Common myeloid progenitor, CD34-positive (primary cell): ENCODE measurements around the gene FRYL.

Experiments
- CTCF ChIA-PET: fragments of 350-600 bp; sonication (Branson Sonifier 250); formaldehyde crosslinking; loops from one replicate; lab custom pipeline; 2021; ENCODE audit warnings: antibody characterized with exemption; lab: Charles Lee
- POLR2A ChIA-PET: fragments of 350-600 bp; sonication (Branson Sonifier 250); formaldehyde crosslinking; loops from one replicate; lab custom pipeline; 2021; ENCODE audit warnings: antibody characterized with exemption; lab: Charles Lee
- DNase-seq, 3 donors: peaks; one replicate each; pipeline versions ENCODE4 v3.0.0 to v3.0.0-alpha.2; 2013
- H3K27ac ChIP-seq, 2 experiments: 1 replicate in 1 of 2; 2 replicates in 1 of 2; pipeline ENCODE4 v1.7.0; 2013; ENCODE audit warnings: inconsistent platforms in 2 of 2, low read length in 2 of 2, mild to moderate bottlenecking in 2 of 2, low read depth in 1 of 2, moderate library complexity in 1 of 2; ENCODE audit not compliant: severe bottlenecking in 2 of 2, insufficient read depth in 1 of 2, poor library complexity in 1 of 2
- H3K27me3 ChIP-seq, 5 experiments: replicated peaks in 2 of 5; 1 replicate in 3 of 5; 2 replicates in 2 of 5; pipeline versions ENCODE4 v1.6.1 to v1.7.0; 2013; ENCODE audit warnings: low read length in 4 of 5, mild to moderate bottlenecking in 2 of 5, moderate library complexity in 2 of 5, inconsistent platforms in 1 of 5; ENCODE audit not compliant: insufficient read depth in 5 of 5, control insufficient read depth in 4 of 5
- H3K36me3 ChIP-seq, 4 experiments: 1 replicate in 2 of 4; 2 replicates in 2 of 4; pipeline versions ENCODE4 v1.6.1 to v1.7.0; 2013; ENCODE audit warnings: low read length in 3 of 4, control low read depth in 1 of 4, mild to moderate bottlenecking in 1 of 4; ENCODE audit not compliant: control insufficient read depth in 4 of 4, insufficient read depth in 4 of 4
- H3K4me1 ChIP-seq, 4 experiments: 1 replicate in 3 of 4; 2 replicates in 1 of 4; pipeline versions ENCODE4 v1.6.1 to v1.7.1; 2013; ENCODE audit warnings: low read length in 3 of 4, mild to moderate bottlenecking in 3 of 4, control low read depth in 1 of 4, inconsistent platforms in 1 of 4, moderate library complexity in 1 of 4; ENCODE audit not compliant: control insufficient read depth in 4 of 4, insufficient read depth in 4 of 4; ENCODE audit errors: control extremely low read depth in 1 of 4
- H3K4me3 ChIP-seq, 7 experiments: 1 replicate in 4 of 7; 2 replicates in 3 of 7; pipeline versions ENCODE4 v1.5.1 to v1.7.0; 2013; ENCODE audit warnings: mild to moderate bottlenecking in 7 of 7, low read length in 6 of 7, moderate library complexity in 6 of 7, inconsistent platforms in 2 of 7, low read depth in 2 of 7, control low read depth in 1 of 7; ENCODE audit not compliant: insufficient read depth in 4 of 7, control insufficient read depth in 1 of 7; ENCODE audit errors: extremely low read depth in 1 of 7
- H3K9me3 ChIP-seq, 5 experiments: 1 replicate in 4 of 5; 2 replicates in 1 of 5; pipeline versions ENCODE4 v1.6.1 to v1.7.1; 2013; ENCODE audit warnings: low read length in 4 of 5, mild to moderate bottlenecking in 2 of 5, inconsistent platforms in 1 of 5, low read depth in 1 of 5, moderate library complexity in 1 of 5; ENCODE audit not compliant: control insufficient read depth in 4 of 5, insufficient read depth in 2 of 5; ENCODE audit errors: control extremely low read depth in 1 of 5
- whole genome bisulfite sequencing: methylation state at CpG from one replicate; pipeline ENCODE4 v1.1.5; 2013; ENCODE audit not compliant: insufficient coverage; 5-methylcytosine and 5-hydroxymethylcytosine counted together

The FRYL gene

GRCh38 chr4:48484494-48485168 is 295.4 kb downstream of the FRYL start:
- peak in 2 of 3 donors; percentile 43 to 52 for DNase-seq
- ChIA-PET POLR2A (interaction anchor here (1.1 kb wide), 1 partner anchor 13 kb away, joined by 3 read pairs; no protein-coding TSS in a partner anchor), CTCF (interaction anchor here (1.4 to 1.6 kb wide), 2 partner anchors 18 to 346 kb away, joined by 3 to 4 read pairs; no protein-coding TSS in a partner anchor)
- WGBS = 12% methylated on average over 18 of the region's 22 CpGs
- Histone ChIP-seq H3K36me3 (no peaks in the 10 kb centered on the region), H3K4me3 (no peak overlapping the region), H3K27me3 (peaks cover 37 to 91% (median 40%) of the 10 kb centered on the region in 5 experiments), H3K9me3 (peaks cover 0 to 8% (median 0%) of the 10 kb centered on the region in 5 experiments), H3K4me1 (peaks cover 0 to 24% (median 11%) of the 10 kb centered on the region in 4 experiments), H3K27ac (no peak overlapping the region)

- H3K27ac ChIP-seq = no peak overlapping the region
- CTCF ChIA-PET = interaction anchor here (1.6 kb wide), 1 partner anchor 345 kb away, joined by 3 read pairs; no protein-coding TSS in a partner anchor
- peaks cover 0 to 8% (median 0%) of the 10 kb centered on the region in 5 experiments for H3K9me3 ChIP-seq
- H3K4me3 ChIP-seq = peak overlapping the region in 4 of 7 experiments; percentile 49 to 61 (median 56)
- H3K4me1 ChIP-seq = peaks cover 0 to 22% (median 11%) of the 10 kb centered on the region in 4 experiments
- POLR2A ChIA-PET = no interaction called here
- WGBS = 6% methylated on average over 45 of the region's 66 CpGs
- no peaks in the 10 kb centered on the region for H3K36me3 ChIP-seq
- peak in 2 of 3 donors; percentile 26 to 52 for DNase-seq
- peaks cover 31 to 84% (median 40%) of the 10 kb centered on the region in 5 experiments for H3K27me3 ChIP-seq
Measured at GRCh38 chr4:48483777-48484493, 296.1 kb downstream of the FRYL start.

- Histone ChIP-seq H3K27ac (no peak within 1 kb of the TSS), H3K4me1 (peaks cover 0 to 22% (median 11%) of the 10 kb centered on the region in 4 experiments), H3K4me3 (peak within 1 kb of the TSS in 6 of 7 experiments; percentile 26 to 61 (median 54)), H3K9me3 (peaks cover 0 to 8% (median 0%) of the 10 kb centered on the region in 5 experiments), H3K27me3 (peaks cover 25 to 77% (median 38%) of the 10 kb centered on the region in 5 experiments), H3K36me3 (no peaks in the 10 kb centered on the region)
- DNase-seq = peak; percentile 45 to 67 (median 50)
- WGBS = under 1% methylated on average over 66 of the region's 85 CpGs
- ChIA-PET POLR2A (no interaction called here), CTCF (interaction anchor here (1.1 kb wide), 1 partner anchor 37 kb away, joined by 4 read pairs; no protein-coding TSS in a partner anchor)
Measured at GRCh38 chr4:48483006-48483776, 296.9 kb downstream of the FRYL start, which contains the start of gene SLC10A4. Gene SLC10A4 (plus strand): TSS chr4:48483343. CDS start chr4:48483562, 219 bp downstream.

- CTCF ChIA-PET = interaction anchor here (1.0 to 1.3 kb wide), 3 partner anchors 18 to 35 kb away, joined by 3 to 4 read pairs (median 3); no protein-coding TSS in a partner anchor
- DNase-seq = peak in 1 of 3 donors; percentile 38
- Histone ChIP-seq H3K4me3 (no peak overlapping the region), H3K36me3 (no peaks in the 10 kb centered on the region), H3K4me1 (peaks cover 0 to 22% (median 11%) of the 10 kb centered on the region in 4 experiments), H3K9me3 (peaks cover 0 to 8% (median 0%) of the 10 kb centered on the region in 5 experiments), H3K27ac (no peak overlapping the region), H3K27me3 (peaks cover 20 to 62% (median 39%) of the 10 kb centered on the region in 5 experiments)
- WGBS = no CpG with 5 or more reads among the region's 1 CpG
- POLR2A ChIA-PET = no interaction called here
Measured at GRCh38 chr4:48481581-48481980, 298.5 kb downstream of the FRYL start.

GRCh38 chr4:48478273-48478672 is 301.8 kb downstream of the FRYL start:
- Histone ChIP-seq H3K4me1 (peaks cover 0 to 5% (median under 1%) of the 10 kb centered on the region in 4 experiments), H3K4me3 (no peak overlapping the region), H3K27ac (no peak overlapping the region), H3K36me3 (no peaks in the 10 kb centered on the region), H3K9me3 (no peaks in the 10 kb centered on the region), H3K27me3 (peaks cover 2 to 30% (median 24%) of the 10 kb centered on the region in 5 experiments)
- CTCF ChIA-PET = no interaction called here
- DNase-seq = no peak
- WGBS = 100% methylated on average over 1 of the region's 2 CpGs
- POLR2A ChIA-PET = no interaction called here

GRCh38 chr4:48475770-48476169 is 304.3 kb downstream of the FRYL start:
- POLR2A ChIA-PET = no interaction called here
- Histone ChIP-seq H3K4me3 (no peak overlapping the region), H3K9me3 (no peaks in the 10 kb centered on the region), H3K4me1 (no peaks in the 10 kb centered on the region), H3K27me3 (peaks cover 0 to 8% (median 4%) of the 10 kb centered on the region in 5 experiments), H3K36me3 (no peaks in the 10 kb centered on the region), H3K27ac (no peak overlapping the region)
- CTCF ChIA-PET = interaction anchor here (0.6 to 1.4 kb wide), 2 partner anchors 12 to 29 kb away, joined by 3 to 4 read pairs; no protein-coding TSS in a partner anchor
- 97% methylated on average over 6 of the region's 6 CpGs for WGBS
- no peak for DNase-seq
